Stimulated activated CD4-positive, alpha-beta T cell treated with anti-CD3 and anti-CD28 coated beads, TNF-alpha, amount 100 ng/mL, for 4 hours (primary cell): ENCODE results near the gene ZNF566.
A peak's percentile ranks its signal among the peaks of the same experiment; 100 is the strongest.

Experiments
- DNase-seq, 3 experiments: peaks; one replicate each; pipeline ENCODE4 v3.0.0-alpha.2; 2020; ENCODE audit warnings: low read depth in 3 of 3

ZNF566 gene

GRCh38 chr19:36449059-36449670, 40.2 kb downstream of the ZNF566 start:
- no peak for DNase-seq

- no peak for DNase-seq
Observed at GRCh38 chr19:36441339-36441738, 48.0 kb downstream of the ZNF566 start.

- no peak for DNase-seq
Observed at GRCh38 chr19:36436531-36436930, 52.8 kb downstream of the ZNF566 start.

GRCh38 chr19:36423925-36424324, 65.4 kb downstream of the ZNF566 start:
- no peak for DNase-seq

GRCh38 chr19:36421749-36422481, 67.4 kb downstream of the ZNF566 start:
- DNase-seq: no peak

- DNase-seq: no peak
Observed at GRCh38 chr19:36420961-36421748, 68.2 kb downstream of the ZNF566 start.

GRCh38 chr19:36418287-36419001, 70.9 kb downstream of the ZNF566 start, which contains the start of gene ZFP82:
Gene ZFP82 (minus strand): TSS chr19:36418644. CDS start chr19:36409789, 8,855 bp downstream.
- peak; percentile 52 to 69 (median 64) for DNase-seq

GRCh38 chr19:36417752-36418286, 71.5 kb downstream of the ZNF566 start:
- DNase-seq: peak in 1 of 3 experiments; percentile 8

- no peak for DNase-seq
Observed at GRCh38 chr19:36409841-36410240, 79.5 kb downstream of the ZNF566 start.

GRCh38 chr19:36408101-36408500, 81.3 kb downstream of the ZNF566 start:
- no peak for DNase-seq

GRCh38 chr19:36404498-36404897, 84.9 kb downstream of the ZNF566 start:
- DNase-seq: no peak

GRCh38 chr19:36401475-36401874, 87.9 kb downstream of the ZNF566 start:
- no peak for DNase-seq

GRCh38 chr19:36398571-36398970, 90.8 kb downstream of the ZNF566 start:
- no peak for DNase-seq
